ENCODE measurements around the gene PRIM2.
"Not testable (repeated sequence)": the region's sequence is repeated elsewhere in the genome, so short reads cannot be mapped to it uniquely, and the experiment has no call there.

DNA sequence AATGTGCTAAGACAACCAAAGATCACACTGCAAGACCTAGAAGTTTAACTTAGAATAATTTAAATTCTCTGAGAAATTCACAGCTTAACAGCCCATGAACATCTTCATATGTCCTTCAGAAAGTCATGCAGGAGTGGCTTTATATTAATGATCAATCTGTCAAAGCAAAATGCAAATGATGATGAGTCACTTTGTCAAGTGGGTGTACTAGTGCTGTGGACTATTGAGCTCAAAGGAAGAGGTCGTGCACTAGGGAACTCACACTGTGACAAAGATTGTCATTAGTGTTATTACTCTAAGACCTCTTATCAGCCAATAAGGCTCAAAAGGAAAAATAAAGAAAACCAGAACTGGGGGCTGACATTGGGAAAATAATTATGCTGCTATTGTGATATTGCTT lies 343.5 kb downstream of the PRIM2 start:
- TF ChIP-seq, protein P1, sequence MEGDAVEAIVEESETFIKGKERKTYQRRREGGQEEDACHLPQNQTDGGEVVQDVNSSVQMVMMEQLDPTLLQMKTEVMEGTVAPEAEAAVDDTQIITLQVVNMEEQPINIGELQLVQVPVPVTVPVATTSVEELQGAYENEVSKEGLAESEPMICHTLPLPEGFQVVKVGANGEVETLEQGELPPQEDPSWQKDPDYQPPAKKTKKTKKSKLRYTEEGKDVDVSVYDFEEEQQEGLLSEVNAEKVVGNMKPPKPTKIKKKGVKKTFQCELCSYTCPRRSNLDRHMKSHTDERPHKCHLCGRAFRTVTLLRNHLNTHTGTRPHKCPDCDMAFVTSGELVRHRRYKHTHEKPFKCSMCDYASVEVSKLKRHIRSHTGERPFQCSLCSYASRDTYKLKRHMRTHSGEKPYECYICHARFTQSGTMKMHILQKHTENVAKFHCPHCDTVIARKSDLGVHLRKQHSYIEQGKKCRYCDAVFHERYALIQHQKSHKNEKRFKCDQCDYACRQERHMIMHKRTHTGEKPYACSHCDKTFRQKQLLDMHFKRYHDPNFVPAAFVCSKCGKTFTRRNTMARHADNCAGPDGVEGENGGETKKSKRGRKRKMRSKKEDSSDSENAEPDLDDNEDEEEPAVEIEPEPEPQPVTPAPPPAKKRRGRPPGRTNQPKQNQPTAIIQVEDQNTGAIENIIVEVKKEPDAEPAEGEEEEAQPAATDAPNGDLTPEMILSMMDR (IDR thresholded peaks at IDR 0.05), result not testable (repeated sequence)
- not testable (repeated sequence) for TF ChIP-seq ZFX (IDR thresholded peaks at IDR 0.05; ENCODE audit: borderline replicate concordance)

Data from 22Rv1 (cell line).